ENCODE measurements around the gene TMEM255B. TPM values are rescaled to one million over a fixed set of nuclear protein-coding genes. Genes with fewer than 3 reads are reported as not detected.

The TMEM255B gene
- total RNA-seq, 4 donors from 2014 or later: 1.8 to 17.3 (median 3.5) TPM; not detected in 1

DNA sequence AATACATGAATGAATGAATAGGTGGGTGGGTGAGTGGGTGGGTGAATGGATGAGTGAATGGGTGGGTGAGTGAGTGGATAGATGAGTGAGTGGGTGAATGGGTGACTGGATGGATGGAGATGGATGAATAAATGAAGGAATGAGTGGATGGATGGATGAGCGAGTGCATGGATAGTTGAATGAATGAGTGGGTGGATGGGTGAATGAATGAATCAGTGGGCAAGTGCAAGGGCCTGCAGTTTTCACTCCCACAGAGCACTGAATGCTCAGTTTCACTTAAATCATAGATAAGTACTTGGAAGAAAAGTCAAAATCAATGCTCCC is 92.4 kb downstream of the TMEM255B start:
- H3K36me3 ChIP-seq: peaks cover 0 to 8% (median 0%) of the 10 kb centered on the region in 3 donors
- DNase-seq: no peak
- peaks cover 7 to 76% (median 24%) of the 10 kb centered on the region in 4 donors for H3K4me1 ChIP-seq

GRCh38 chr13:113851826-113852535 is 93.0 kb downstream of the TMEM255B start:
- H3K4me1 ChIP-seq: peaks cover 7 to 81% (median 25%) of the 10 kb centered on the region in 4 donors

More for the DNA sequence above, 92.4 kb downstream of the TMEM255B start:
- H3K4me3 ChIP-seq: no peak overlapping the region
- peak overlapping the region in 1 of 4 donors; percentile 66 for H3K27ac ChIP-seq
- H3K27me3 ChIP-seq: no peaks in the 10 kb centered on the region
- no peak for TF ChIP-seq POLR2A (IDR thresholded peaks at IDR 0.05)
- TF ChIP-seq CTCF (IDR thresholded peaks at IDR 0.05): no peak
- H3K9me3 ChIP-seq: no peaks in the 10 kb centered on the region

GRCh38 chr13:113852536-113853517 is 93.8 kb downstream of the TMEM255B start:
- peak in 2 of 3 donors; percentile 55 to 67 for DNase-seq
- Histone ChIP-seq H3K4me3 (no peak overlapping the region), H3K9me3 (no peaks in the 10 kb centered on the region), H3K36me3 (no peaks in the 10 kb centered on the region), H3K4me1 (peaks cover 7 to 89% (median 25%) of the 10 kb centered on the region in 4 donors), H3K27ac (peak overlapping the region in 3 of 4 donors; percentile 21 to 66 (median 37)), H3K27me3 (no peaks in the 10 kb centered on the region)
- no peak for TF ChIP-seq POLR2A (IDR thresholded peaks at IDR 0.05)
- no peak for TF ChIP-seq CTCF (IDR thresholded peaks at IDR 0.05)

More at GRCh38 chr13:113851826-113852535, 93.0 kb downstream of the TMEM255B start:
- no peak for TF ChIP-seq POLR2A (IDR thresholded peaks at IDR 0.05)
- TF ChIP-seq CTCF (IDR thresholded peaks at IDR 0.05): no peak
- peak overlapping the region in 3 of 4 donors; percentile 21 to 66 (median 37) for H3K27ac ChIP-seq
- peaks cover 0 to 5% (median 0%) of the 10 kb centered on the region in 3 donors for H3K36me3 ChIP-seq
- no peaks in the 10 kb centered on the region for H3K9me3 ChIP-seq
- DNase-seq: no peak
- H3K27me3 ChIP-seq: no peaks in the 10 kb centered on the region
- H3K4me3 ChIP-seq: no peak overlapping the region

DNA sequence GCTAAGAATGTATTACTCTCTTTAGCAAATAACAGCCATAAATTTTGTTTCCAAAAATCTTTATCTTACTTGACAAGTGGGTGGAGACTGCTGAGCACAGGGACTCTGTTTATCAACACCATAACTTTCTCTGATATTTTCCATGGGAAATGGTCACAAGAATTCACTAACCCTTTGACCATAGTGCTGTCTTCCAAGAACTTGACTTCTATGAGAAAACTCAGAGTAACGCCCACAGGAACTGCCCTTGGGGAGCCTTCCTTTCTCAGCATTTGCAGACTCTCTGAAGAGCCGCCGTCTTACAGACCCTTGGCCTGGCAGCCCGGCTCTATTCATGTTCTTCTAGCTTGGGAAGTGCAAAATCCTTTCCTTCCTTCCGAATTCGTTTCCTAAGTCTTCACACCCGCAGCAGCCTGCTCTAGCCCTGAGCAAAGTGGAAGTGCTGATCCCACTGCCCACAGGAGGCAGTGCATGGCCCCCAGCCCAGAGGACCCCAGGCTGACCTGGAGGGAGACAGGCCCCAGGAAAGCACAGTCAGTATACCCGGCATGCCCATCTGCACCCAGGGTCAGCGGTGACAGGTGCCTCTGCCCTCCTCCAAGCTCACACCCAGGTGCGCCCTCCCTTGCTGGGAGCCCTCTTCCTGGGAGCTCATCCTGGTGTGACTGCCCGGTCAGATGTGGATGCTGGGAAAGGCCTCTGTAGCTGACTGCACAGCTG is 94.7 kb downstream of the TMEM255B start:
- Histone ChIP-seq H3K4me3 (no peak overlapping the region), H3K27ac (peak overlapping the region in 3 of 4 donors; percentile 20 to 73 (median 37)), H3K36me3 (no peaks in the 10 kb centered on the region), H3K9me3 (no peaks in the 10 kb centered on the region), H3K4me1 (peaks cover 7 to 82% (median 25%) of the 10 kb centered on the region in 4 donors), H3K27me3 (no peaks in the 10 kb centered on the region)
- peak in 1 of 3 donors; percentile 52 for DNase-seq
- TF ChIP-seq POLR2A (IDR thresholded peaks at IDR 0.05) (no peak), CTCF (IDR thresholded peaks at IDR 0.05) (no peak)

Data from Peyer's patch (tissue), 4 donors.